Activated naive CD4-positive, alpha-beta T cell treated with anti-CD3 and anti-CD28 coated beads, Interleukin-2, amount 10 ng/mL, durations not matched to agents 7 days and 5 days (primary cell): Measurements from ENCODE around the gene BRICD5.

Experiments
- CTCF ChIA-PET: fragments of 350-600 bp; sonication (Branson Sonifier 250); formaldehyde crosslinking; loops from one replicate; lab custom pipeline; 2021; ENCODE audit warnings: antibody characterized with exemption; lab: Charles Lee
- DNase-seq: peaks from one replicate; pipeline ENCODE4 v3.0.0-alpha.2; 2020
- H3K27ac Mint-ChIP-seq: one replicate; pipeline ENCODE4 v1.8.0; 2021; ENCODE audit warnings: mild to moderate bottlenecking, moderate library complexity, mixed read lengths
- H3K27me3 Mint-ChIP-seq: one replicate; pipeline ENCODE4 v1.8.0; 2021; ENCODE audit warnings: mild to moderate bottlenecking, mixed read lengths
- H3K36me3 Mint-ChIP-seq: one replicate; pipeline ENCODE4 v1.8.0; 2021; ENCODE audit warnings: mixed read lengths
- H3K4me1 Mint-ChIP-seq: one replicate; pipeline ENCODE4 v1.8.0; 2021; ENCODE audit warnings: mixed read lengths
- H3K4me3 Mint-ChIP-seq: one replicate; pipeline ENCODE4 v1.8.0; 2021; ENCODE audit warnings: mild to moderate bottlenecking, moderate library complexity, mixed read lengths
- H3K9me3 Mint-ChIP-seq: one replicate; pipeline ENCODE4 v1.8.0; 2021; ENCODE audit warnings: mixed read lengths

Gene BRICD5

GRCh38 chr16:2233046-2233775 is 22.5 kb upstream of the BRICD5 start:
- H3K27me3 Mint-ChIP-seq, result peaks cover 32% of the 10 kb centered on the region
- H3K9me3 Mint-ChIP-seq, result no peaks in the 10 kb centered on the region
- H3K4me3 Mint-ChIP-seq, result no peak overlapping the region
- CTCF ChIA-PET, result no interaction called here
- H3K36me3 Mint-ChIP-seq, result peaks cover 12% of the 10 kb centered on the region
- H3K4me1 Mint-ChIP-seq, result no peaks in the 10 kb centered on the region
- H3K27ac Mint-ChIP-seq, result no peak overlapping the region
- no peak for DNase-seq

GRCh38 chr16:2232094-2232990 is 21.7 kb upstream of the BRICD5 start:
- DNase-seq, result no peak
- no peaks in the 10 kb centered on the region for H3K9me3 Mint-ChIP-seq
- H3K4me3 Mint-ChIP-seq, result no peak overlapping the region
- no peaks in the 10 kb centered on the region for H3K4me1 Mint-ChIP-seq
- H3K36me3 Mint-ChIP-seq, result peaks cover 12% of the 10 kb centered on the region
- peaks cover 26% of the 10 kb centered on the region for H3K27me3 Mint-ChIP-seq
- CTCF ChIA-PET, result no interaction called here
- H3K27ac Mint-ChIP-seq, result no peak overlapping the region

GRCh38 chr16:2231016-2231931 is 20.6 kb upstream of the BRICD5 start:
- no peak overlapping the region for H3K4me3 Mint-ChIP-seq
- peaks cover 15% of the 10 kb centered on the region for H3K27me3 Mint-ChIP-seq
- H3K27ac Mint-ChIP-seq, result no peak overlapping the region

GRCh38 chr16:2230376-2230775 is 19.7 kb upstream of the BRICD5 start:
- H3K4me3 Mint-ChIP-seq, result no peak overlapping the region
- no peak for DNase-seq
- CTCF ChIA-PET, result no interaction called here
- no peaks in the 10 kb centered on the region for H3K9me3 Mint-ChIP-seq
- H3K4me1 Mint-ChIP-seq, result peaks cover 9% of the 10 kb centered on the region
- H3K27me3 Mint-ChIP-seq, result peaks cover 6% of the 10 kb centered on the region
- H3K27ac Mint-ChIP-seq, result no peak overlapping the region
- peaks cover 10% of the 10 kb centered on the region for H3K36me3 Mint-ChIP-seq

More at GRCh38 chr16:2231016-2231931, 20.6 kb upstream of the BRICD5 start:
- DNase-seq, result no peak
- Mint-ChIP-seq H3K36me3 (peaks cover 12% of the 10 kb centered on the region), H3K4me1 (peaks cover 3% of the 10 kb centered on the region), H3K9me3 (no peaks in the 10 kb centered on the region)
- CTCF ChIA-PET, result no interaction called here

- Mint-ChIP-seq H3K4me1 (peaks cover 13% of the 10 kb centered on the region), H3K36me3 (peaks cover 5% of the 10 kb centered on the region), H3K27ac (no peak overlapping the region), H3K9me3 (no peaks in the 10 kb centered on the region), H3K4me3 (no peak overlapping the region), H3K27me3 (no peaks in the 10 kb centered on the region)
- CTCF ChIA-PET, result no interaction called here
- no peak for DNase-seq
Observed at GRCh38 chr16:2229632-2230250, 19.1 kb upstream of the BRICD5 start.

GRCh38 chr16:2229091-2229490 is 18.4 kb upstream of the BRICD5 start:
- Mint-ChIP-seq H3K36me3 (peaks cover 5% of the 10 kb centered on the region), H3K9me3 (no peaks in the 10 kb centered on the region), H3K4me3 (no peak overlapping the region), H3K27ac (no peak overlapping the region), H3K4me1 (peaks cover 19% of the 10 kb centered on the region), H3K27me3 (no peaks in the 10 kb centered on the region)
- no peak for DNase-seq
- CTCF ChIA-PET, result no interaction called here

- Mint-ChIP-seq H3K27ac (no peak overlapping the region), H3K36me3 (peaks cover 5% of the 10 kb centered on the region), H3K4me1 (peaks cover 21% of the 10 kb centered on the region), H3K4me3 (no peak overlapping the region), H3K9me3 (no peaks in the 10 kb centered on the region), H3K27me3 (no peaks in the 10 kb centered on the region)
- no peak for DNase-seq
- CTCF ChIA-PET, result no interaction called here
Observed at GRCh38 chr16:2228161-2228824, 17.6 kb upstream of the BRICD5 start.

GRCh38 chr16:2226918-2227317 is 16.3 kb upstream of the BRICD5 start:
- no peak overlapping the region for H3K4me3 Mint-ChIP-seq
- H3K36me3 Mint-ChIP-seq, result peaks cover 4% of the 10 kb centered on the region
- H3K27me3 Mint-ChIP-seq, result no peaks in the 10 kb centered on the region
- peaks cover 25% of the 10 kb centered on the region for H3K4me1 Mint-ChIP-seq
- CTCF ChIA-PET, result interaction anchor here (0.9 kb wide), 1 partner anchor 25 kb away, joined by 3 read pairs; no protein-coding TSS in a partner anchor
- no peak overlapping the region for H3K27ac Mint-ChIP-seq
- no peak for DNase-seq
- H3K9me3 Mint-ChIP-seq, result no peaks in the 10 kb centered on the region

GRCh38 chr16:2226245-2226793 is 15.7 kb upstream of the BRICD5 start:
- Mint-ChIP-seq H3K9me3 (no peaks in the 10 kb centered on the region), H3K4me1 (peaks cover 25% of the 10 kb centered on the region), H3K27ac (peak overlapping the region; percentile 55), H3K27me3 (no peaks in the 10 kb centered on the region), H3K4me3 (peak overlapping the region; percentile 21), H3K36me3 (peaks cover 3% of the 10 kb centered on the region)
- no peak for DNase-seq
- CTCF ChIA-PET, result interaction anchor here (0.9 to 1.1 kb wide), 2 partner anchors 26 to 239 kb away, joined by 3 to 6 read pairs; no protein-coding TSS in a partner anchor

GRCh38 chr16:2223942-2224486 is 13.4 kb upstream of the BRICD5 start:
- H3K36me3 Mint-ChIP-seq, result no peaks in the 10 kb centered on the region
- peaks cover 25% of the 10 kb centered on the region for H3K4me1 Mint-ChIP-seq
- H3K27me3 Mint-ChIP-seq, result no peaks in the 10 kb centered on the region
- H3K9me3 Mint-ChIP-seq, result no peaks in the 10 kb centered on the region
- peak overlapping the region; percentile 83 for H3K4me3 Mint-ChIP-seq
- H3K27ac Mint-ChIP-seq, result peak overlapping the region; percentile 83
- CTCF ChIA-PET, result no interaction called here
- peak; percentile 51 for DNase-seq

GRCh38 chr16:2223221-2223941 is 12.7 kb upstream of the BRICD5 start, which contains the start of gene E4F1:
E4F1 (plus strand) TSS chr16:2223591; CDS start chr16:2223614, 23 bp downstream.
- peak; percentile 100 for DNase-seq
- Mint-ChIP-seq H3K36me3 (no peaks in the 10 kb centered on the region), H3K9me3 (no peaks in the 10 kb centered on the region), H3K27me3 (no peaks in the 10 kb centered on the region), H3K4me3 (peak within 1 kb of the TSS; percentile 83), H3K4me1 (peaks cover 25% of the 10 kb centered on the region), H3K27ac (peak within 1 kb of the TSS; percentile 88)
- CTCF ChIA-PET, result no interaction called here

- peak overlapping the region; percentile 76 for H3K27ac Mint-ChIP-seq
- no peaks in the 10 kb centered on the region for H3K27me3 Mint-ChIP-seq
- H3K4me1 Mint-ChIP-seq, result peaks cover 29% of the 10 kb centered on the region
- peaks cover 5% of the 10 kb centered on the region for H3K36me3 Mint-ChIP-seq
- H3K4me3 Mint-ChIP-seq, result peak overlapping the region; percentile 80
- no peak for DNase-seq
- H3K9me3 Mint-ChIP-seq, result no peaks in the 10 kb centered on the region
- CTCF ChIA-PET, result interaction anchor here (1.5 kb wide), 1 partner anchor 36 kb away, joined by 5 read pairs; the partner anchor contains the start of gene ECI1
Observed at GRCh38 chr16:2216330-2216729, 5.7 kb upstream of the BRICD5 start.
